ENCODE results near the gene MAN1A1. TPM values are rescaled to one million over a fixed set of nuclear protein-coding genes. Genes with fewer than 3 reads are reported as not detected.

The MAN1A1 gene
- total RNA-seq, 1 experiment from 2014 or later: 13.3 TPM

- no peak for DNase-seq
- CTCF ChIA-PET: no interaction called here
- TF ChIP-seq, protein P1, sequence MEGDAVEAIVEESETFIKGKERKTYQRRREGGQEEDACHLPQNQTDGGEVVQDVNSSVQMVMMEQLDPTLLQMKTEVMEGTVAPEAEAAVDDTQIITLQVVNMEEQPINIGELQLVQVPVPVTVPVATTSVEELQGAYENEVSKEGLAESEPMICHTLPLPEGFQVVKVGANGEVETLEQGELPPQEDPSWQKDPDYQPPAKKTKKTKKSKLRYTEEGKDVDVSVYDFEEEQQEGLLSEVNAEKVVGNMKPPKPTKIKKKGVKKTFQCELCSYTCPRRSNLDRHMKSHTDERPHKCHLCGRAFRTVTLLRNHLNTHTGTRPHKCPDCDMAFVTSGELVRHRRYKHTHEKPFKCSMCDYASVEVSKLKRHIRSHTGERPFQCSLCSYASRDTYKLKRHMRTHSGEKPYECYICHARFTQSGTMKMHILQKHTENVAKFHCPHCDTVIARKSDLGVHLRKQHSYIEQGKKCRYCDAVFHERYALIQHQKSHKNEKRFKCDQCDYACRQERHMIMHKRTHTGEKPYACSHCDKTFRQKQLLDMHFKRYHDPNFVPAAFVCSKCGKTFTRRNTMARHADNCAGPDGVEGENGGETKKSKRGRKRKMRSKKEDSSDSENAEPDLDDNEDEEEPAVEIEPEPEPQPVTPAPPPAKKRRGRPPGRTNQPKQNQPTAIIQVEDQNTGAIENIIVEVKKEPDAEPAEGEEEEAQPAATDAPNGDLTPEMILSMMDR (IDR thresholded peaks at IDR 0.05; ENCODE audit: unreplicated experiment): no peak
- intact Hi-C loops (cut with micrococcal nuclease; ENCODE audit: unreplicated experiment): no loop called here
- H3K4me3 Mint-ChIP-seq (ENCODE audit: low read depth, unreplicated experiment): no peak overlapping the region
- BruUV-seq (replicated peaks): no TSS peak
- no peaks in the 10 kb centered on the region for H3K4me1 Mint-ChIP-seq (ENCODE audit: low read depth, unreplicated experiment)
- H3K27me3 Mint-ChIP-seq (ENCODE audit: unreplicated experiment): no peaks in the 10 kb centered on the region
- no peak overlapping the region for H3K27ac Mint-ChIP-seq (ENCODE audit: unreplicated experiment)
- no peaks in the 10 kb centered on the region for H3K36me3 Mint-ChIP-seq (ENCODE audit: insufficient read depth, unreplicated experiment)
- H3K9me3 Mint-ChIP-seq (ENCODE audit: low read depth, unreplicated experiment): peaks cover 6% of the 10 kb centered on the region
Measured at GRCh38 chr6:119274197-119274595, 75.4 kb downstream of the MAN1A1 start.

DNA sequence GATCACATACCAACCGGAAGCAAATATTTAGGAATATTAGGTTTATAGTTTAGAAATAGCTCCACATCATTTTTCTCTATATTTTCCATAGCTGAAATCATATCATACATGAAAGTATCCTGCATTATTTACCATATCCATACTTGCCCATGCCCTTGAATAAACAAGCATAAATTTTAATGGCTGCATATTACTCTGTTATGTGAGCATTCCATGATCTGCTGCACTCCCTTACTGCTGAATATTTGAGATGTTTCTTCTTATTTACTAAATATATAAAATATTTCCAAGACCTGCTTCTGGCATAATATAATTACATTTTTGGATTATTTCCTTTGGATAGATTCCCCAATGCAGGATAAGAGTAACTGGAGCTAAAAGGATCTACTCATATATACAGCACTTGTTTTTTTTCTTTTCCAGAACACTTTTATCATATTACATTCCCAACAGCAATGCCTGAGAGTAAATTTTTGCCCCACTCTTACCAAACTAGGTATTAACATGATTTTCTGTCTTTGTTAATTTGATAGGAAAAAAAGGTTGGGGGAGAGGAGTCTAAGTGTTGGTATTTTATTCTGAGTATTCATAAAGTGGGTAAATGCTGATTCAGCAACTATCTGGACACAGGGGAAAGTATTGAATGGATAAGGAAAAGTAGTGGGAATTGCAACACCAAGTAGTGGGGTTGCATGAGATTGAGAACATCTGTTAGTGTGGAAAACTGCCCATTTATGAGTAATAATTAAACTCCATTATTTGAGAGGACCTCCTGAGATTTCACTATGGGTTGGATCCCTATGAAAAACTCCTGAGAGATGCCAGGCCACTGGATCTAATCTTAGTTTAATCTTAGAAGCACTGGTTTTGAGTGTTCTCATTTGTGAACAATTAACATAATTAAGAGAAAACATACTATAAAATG lies 76.0 kb downstream of the MAN1A1 start:
- Mint-ChIP-seq H3K36me3 (ENCODE audit: insufficient read depth, unreplicated experiment) (no peaks in the 10 kb centered on the region), H3K9me3 (ENCODE audit: low read depth, unreplicated experiment) (peaks cover 6% of the 10 kb centered on the region), H3K4me3 (ENCODE audit: low read depth, unreplicated experiment) (no peak overlapping the region), H3K27ac (ENCODE audit: unreplicated experiment) (no peak overlapping the region), H3K27me3 (ENCODE audit: unreplicated experiment) (no peaks in the 10 kb centered on the region), H3K4me1 (ENCODE audit: low read depth, unreplicated experiment) (no peaks in the 10 kb centered on the region)
- intact Hi-C loops (cut with micrococcal nuclease; ENCODE audit: unreplicated experiment): no loop called here
- DNase-seq: no peak
- CTCF ChIA-PET: no interaction called here
- TF ChIP-seq, protein P1 (IDR thresholded peaks at IDR 0.05; ENCODE audit: unreplicated experiment): no peak
- BruUV-seq (replicated peaks): no TSS peak

DNA sequence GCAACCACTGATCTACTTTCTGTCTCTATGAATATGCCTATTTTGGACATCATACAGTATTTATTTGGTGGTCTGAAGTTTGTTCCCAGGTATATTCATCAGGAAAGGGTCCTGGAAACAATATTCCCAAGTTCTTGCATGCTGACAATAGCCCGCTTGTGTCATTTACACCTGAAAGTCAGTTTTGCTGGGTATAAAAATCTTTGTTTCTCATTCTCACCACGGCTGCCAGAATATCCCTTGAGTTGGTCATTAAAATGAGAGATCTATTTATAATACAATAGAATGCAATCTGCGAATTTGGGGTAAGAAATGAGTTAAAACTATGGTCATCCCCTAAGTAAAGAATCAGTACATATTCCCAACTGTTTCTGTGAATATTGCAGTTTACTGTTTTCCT lies 79.0 kb downstream of the MAN1A1 start:
- no peak for DNase-seq
- H3K4me3 Mint-ChIP-seq (ENCODE audit: low read depth, unreplicated experiment): no peak overlapping the region
- no peaks in the 10 kb centered on the region for H3K36me3 Mint-ChIP-seq (ENCODE audit: insufficient read depth, unreplicated experiment)
- H3K27me3 Mint-ChIP-seq (ENCODE audit: unreplicated experiment): no peaks in the 10 kb centered on the region
- H3K9me3 Mint-ChIP-seq (ENCODE audit: low read depth, unreplicated experiment): peaks cover 6% of the 10 kb centered on the region
- no peak overlapping the region for H3K27ac Mint-ChIP-seq (ENCODE audit: unreplicated experiment)
- BruUV-seq (replicated peaks): no TSS peak
- no peaks in the 10 kb centered on the region for H3K4me1 Mint-ChIP-seq (ENCODE audit: low read depth, unreplicated experiment)
- intact Hi-C loops (cut with micrococcal nuclease; ENCODE audit: unreplicated experiment): no loop called here
- TF ChIP-seq, protein P1 (IDR thresholded peaks at IDR 0.05; ENCODE audit: unreplicated experiment): no peak
- CTCF ChIA-PET: no interaction called here

DNA sequence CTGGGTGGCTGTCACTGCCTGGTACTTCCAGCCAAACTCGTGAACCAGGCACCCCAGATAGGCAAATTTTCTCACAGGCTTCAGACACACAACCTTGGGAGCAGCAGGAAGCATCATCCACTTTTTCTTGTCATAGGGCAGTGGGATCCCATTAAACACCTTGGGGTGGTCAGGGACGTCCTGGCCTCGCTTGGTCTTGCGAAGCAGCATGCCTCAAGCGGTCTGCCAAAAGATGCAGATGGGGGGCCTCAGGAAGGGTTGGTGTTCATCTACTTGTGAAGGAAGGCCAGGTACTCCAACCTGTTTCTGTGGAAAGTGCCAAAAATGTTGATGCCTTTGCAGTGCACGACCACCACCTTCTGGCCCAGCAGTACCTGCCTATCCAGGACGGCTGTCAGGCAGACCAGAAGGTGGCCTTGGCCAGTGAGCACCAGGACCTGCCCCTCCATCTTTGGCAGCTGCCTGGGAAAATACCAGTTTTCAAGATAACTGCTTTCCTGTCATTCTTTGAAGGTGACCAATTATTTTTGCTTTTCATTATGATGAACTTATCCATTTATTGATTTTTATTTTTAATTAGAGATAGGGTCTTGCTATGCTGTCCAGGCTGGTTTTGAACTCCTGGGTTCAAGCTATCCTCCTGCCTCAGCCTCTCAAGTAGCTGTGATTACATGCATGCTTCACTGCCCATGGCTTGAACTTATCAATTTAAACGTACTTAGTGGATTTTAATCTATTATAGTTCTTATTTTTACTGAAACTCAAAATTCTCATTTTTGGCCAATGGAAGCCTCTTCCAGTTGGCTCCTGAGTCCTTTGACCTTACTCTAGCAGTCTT lies 80.1 kb downstream of the MAN1A1 start:
- no peak overlapping the region for H3K4me3 Mint-ChIP-seq (ENCODE audit: low read depth, unreplicated experiment)
- no peak overlapping the region for H3K27ac Mint-ChIP-seq (ENCODE audit: unreplicated experiment)
- TF ChIP-seq, protein P1 (IDR thresholded peaks at IDR 0.05; ENCODE audit: unreplicated experiment): no peak
- no peak for DNase-seq
- CTCF ChIA-PET: no interaction called here
- H3K4me1 Mint-ChIP-seq (ENCODE audit: low read depth, unreplicated experiment): no peaks in the 10 kb centered on the region
- no TSS peak for BruUV-seq (replicated peaks)
- H3K36me3 Mint-ChIP-seq (ENCODE audit: insufficient read depth, unreplicated experiment): no peaks in the 10 kb centered on the region
- peaks cover 6% of the 10 kb centered on the region for H3K9me3 Mint-ChIP-seq (ENCODE audit: low read depth, unreplicated experiment)
- intact Hi-C loops (cut with micrococcal nuclease; ENCODE audit: unreplicated experiment): no loop called here
- H3K27me3 Mint-ChIP-seq (ENCODE audit: unreplicated experiment): no peaks in the 10 kb centered on the region
